Measurements from ENCODE around the gene KLK7. TPM values are rescaled to one million over a fixed set of nuclear protein-coding genes. Genes with fewer than 3 reads are reported as not detected.

The KLK7 gene
- total and polyA plus RNA-seq, 2 of the 4 experiments (the other 2 are of a cell fraction): not detected

GRCh38 chr19:50967929-50968715, 15.6 kb downstream of the KLK7 start:
- CTCF ChIA-PET: no interaction called here
- WGBS, 2 experiments (ENCODE audit: extremely low coverage in 2 of 2, insufficient read length in 1 of 2): 12% methylated on average over 6 of the region's 20 CpGs; no CpG with 5 or more reads in 1 of the 2 experiments
- H3K9ac ChIP-seq (ENCODE audit: low read depth, low read length): no peak overlapping the region

More at GRCh38 chr19:50967929-50968715, 15.6 kb downstream of the KLK7 start:
- Histone ChIP-seq H2BK20ac (ENCODE audit: low read depth, low read length) (no peak overlapping the region), H3K79me1 (ENCODE audit: low read depth in 1 of 2, low read length in 2 of 2) (no peaks in the 10 kb centered on the region), H3K4ac (ENCODE audit: low read depth, low read length) (no peak overlapping the region), H3K9me1 (ENCODE audit: insufficient read depth, low read length) (no peaks in the 10 kb centered on the region), H3K27me3 (ENCODE audit: control insufficient read depth, insufficient read depth, low read length) (no peaks in the 10 kb centered on the region), H3K9me3 (ENCODE audit: control insufficient read depth, insufficient read depth, low read length) (peaks cover 7% of the 10 kb centered on the region), H2AFZ (replicated peaks; ENCODE audit: low read length, poor library complexity) (no peak overlapping the region), H3K18ac (ENCODE audit: low read depth, low read length) (no peak overlapping the region), H4K8ac (ENCODE audit: low read depth in 2 of 2, low read length in 2 of 2) (no peak overlapping the region), H2BK15ac (ENCODE audit: low read depth, low read length) (no peak overlapping the region), H4K20me1 (ENCODE audit: insufficient read depth, low read length) (no peaks in the 10 kb centered on the region), H3K27ac (ENCODE audit: insufficient read depth, low read length) (no peak overlapping the region), H2AK5ac (ENCODE audit: low read depth, low read length) (no peak overlapping the region), H3K4me2 (ENCODE audit: low read depth, low read length) (no peak overlapping the region), H3K36me3 (ENCODE audit: control insufficient read depth, insufficient read depth, low read length) (no peaks in the 10 kb centered on the region), H3K4me3 (ENCODE audit: insufficient read depth, low read depth, low read length) (no peak overlapping the region), H2AK9ac (replicated peaks; ENCODE audit: low read depth, low read length, poor library complexity) (no peak overlapping the region), H4K91ac (ENCODE audit: insufficient read depth, low read depth, low read length) (no peak overlapping the region), H3K14ac (replicated peaks; ENCODE audit: low read depth, low read length) (no peak overlapping the region), H3K4me1 (ENCODE audit: control insufficient read depth, insufficient read depth, low read length) (no peaks in the 10 kb centered on the region), H4K5ac (ENCODE audit: low read depth, low read length) (no peak overlapping the region), H2BK120ac (ENCODE audit: low read depth, low read length) (no peak overlapping the region), H2BK5ac (ENCODE audit: low read depth, low read length, poor library complexity, severe bottlenecking) (no peak overlapping the region), H3K23ac (ENCODE audit: low read depth, low read length) (no peak overlapping the region), H3K56ac (ENCODE audit: extremely low read depth, insufficient read depth, low read length) (no peak overlapping the region)
- TF ChIP-seq, protein P1, sequence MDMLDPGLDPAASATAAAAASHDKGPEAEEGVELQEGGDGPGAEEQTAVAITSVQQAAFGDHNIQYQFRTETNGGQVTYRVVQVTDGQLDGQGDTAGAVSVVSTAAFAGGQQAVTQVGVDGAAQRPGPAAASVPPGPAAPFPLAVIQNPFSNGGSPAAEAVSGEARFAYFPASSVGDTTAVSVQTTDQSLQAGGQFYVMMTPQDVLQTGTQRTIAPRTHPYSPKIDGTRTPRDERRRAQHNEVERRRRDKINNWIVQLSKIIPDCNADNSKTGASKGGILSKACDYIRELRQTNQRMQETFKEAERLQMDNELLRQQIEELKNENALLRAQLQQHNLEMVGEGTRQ (IDR thresholded peaks at IDR 0.05; ENCODE audit: low read depth, low read length): no peak
- TF ChIP-seq NFE2L2 (IDR thresholded peaks at IDR 0.05; ENCODE audit: low read depth, low read length) (no peak), RCOR1 (IDR thresholded peaks at IDR 0.05; ENCODE audit: insufficient replicate concordance, low read length) (no peak), RFX5 (IDR thresholded peaks at IDR 0.05; ENCODE audit: low read depth, low read length) (no peak), MAFK (IDR thresholded peaks at IDR 0.05; ENCODE audit: low read depth, low read length) (no peak), CEBPB (IDR thresholded peaks at IDR 0.05; ENCODE audit: low read depth, low read length) (no peak), CHD1 (IDR thresholded peaks at IDR 0.05; ENCODE audit: low read depth, low read length) (no peak), RAD21 (IDR thresholded peaks at IDR 0.05; ENCODE audit: low read length) (no peak), MAZ (IDR thresholded peaks at IDR 0.05; ENCODE audit: borderline replicate concordance, low read depth, low read length) (no peak), POLR2A (IDR thresholded peaks at IDR 0.05; ENCODE audit: low read depth, low read length) (no peak), FOS (IDR thresholded peaks at IDR 0.05; ENCODE audit: low read depth, low read length) (no peak)
- TF ChIP-seq, protein P2, sequence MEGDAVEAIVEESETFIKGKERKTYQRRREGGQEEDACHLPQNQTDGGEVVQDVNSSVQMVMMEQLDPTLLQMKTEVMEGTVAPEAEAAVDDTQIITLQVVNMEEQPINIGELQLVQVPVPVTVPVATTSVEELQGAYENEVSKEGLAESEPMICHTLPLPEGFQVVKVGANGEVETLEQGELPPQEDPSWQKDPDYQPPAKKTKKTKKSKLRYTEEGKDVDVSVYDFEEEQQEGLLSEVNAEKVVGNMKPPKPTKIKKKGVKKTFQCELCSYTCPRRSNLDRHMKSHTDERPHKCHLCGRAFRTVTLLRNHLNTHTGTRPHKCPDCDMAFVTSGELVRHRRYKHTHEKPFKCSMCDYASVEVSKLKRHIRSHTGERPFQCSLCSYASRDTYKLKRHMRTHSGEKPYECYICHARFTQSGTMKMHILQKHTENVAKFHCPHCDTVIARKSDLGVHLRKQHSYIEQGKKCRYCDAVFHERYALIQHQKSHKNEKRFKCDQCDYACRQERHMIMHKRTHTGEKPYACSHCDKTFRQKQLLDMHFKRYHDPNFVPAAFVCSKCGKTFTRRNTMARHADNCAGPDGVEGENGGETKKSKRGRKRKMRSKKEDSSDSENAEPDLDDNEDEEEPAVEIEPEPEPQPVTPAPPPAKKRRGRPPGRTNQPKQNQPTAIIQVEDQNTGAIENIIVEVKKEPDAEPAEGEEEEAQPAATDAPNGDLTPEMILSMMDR (conservative IDR thresholded peaks at IDR 0.05; ENCODE audit: low read depth, low read length): no peak
- TF ChIP-seq, protein P3, sequence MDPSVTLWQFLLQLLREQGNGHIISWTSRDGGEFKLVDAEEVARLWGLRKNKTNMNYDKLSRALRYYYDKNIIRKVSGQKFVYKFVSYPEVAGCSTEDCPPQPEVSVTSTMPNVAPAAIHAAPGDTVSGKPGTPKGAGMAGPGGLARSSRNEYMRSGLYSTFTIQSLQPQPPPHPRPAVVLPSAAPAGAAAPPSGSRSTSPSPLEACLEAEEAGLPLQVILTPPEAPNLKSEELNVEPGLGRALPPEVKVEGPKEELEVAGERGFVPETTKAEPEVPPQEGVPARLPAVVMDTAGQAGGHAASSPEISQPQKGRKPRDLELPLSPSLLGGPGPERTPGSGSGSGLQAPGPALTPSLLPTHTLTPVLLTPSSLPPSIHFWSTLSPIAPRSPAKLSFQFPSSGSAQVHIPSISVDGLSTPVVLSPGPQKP (IDR thresholded peaks at IDR 0.05; ENCODE audit: borderline replicate concordance, low read depth, low read length): no peak
- ATAC-seq (ENCODE audit: low read depth) (no peak), DNase-seq (no peak)
- dilution Hi-C loops (cut with HindIII; ENCODE audit: low sequenced_read_pairs, unreplicated experiment) (no loop called here), intact Hi-C loops (cut with micrococcal nuclease) (no loop called here), in situ Hi-C loops (cut with MboI; ENCODE audit: low sequenced_read_pairs) (no loop called here)
- no TSS peak for BruUV-seq (replicated peaks)
- POLR2A ChIA-PET (ENCODE audit: unreplicated experiment): interaction anchor here (0.5 kb wide), 1 partner anchor 689 kb away, joined by 4 read pairs; no protein-coding TSS in a partner anchor
